Keratinocyte (primary cell): ENCODE measurements around the gene SLFN12.

ENCODE experiments used
- EZH2 ChIP-seq: IDR thresholded peaks from one replicate; pipeline ENCODE4 v1.6.1; 2012; ENCODE audit warnings: inconsistent platforms, mild to moderate bottlenecking, low read length, moderate library complexity
- TF ChIP-seq, protein P1 (sequence below), 3 experiments: IDR thresholded peaks in 1 of 3; conservative IDR thresholded peaks in 1 of 3; optimal IDR thresholded peaks in 1 of 3; 2 replicates in 2 of 3; 3 replicates in 1 of 3; pipeline versions ENCODE3 to v1.5.1; 2011; ENCODE audit warnings: low read length in 3 of 3, mild to moderate bottlenecking in 3 of 3, moderate library complexity in 2 of 3, control low read depth in 1 of 3, inconsistent platforms in 1 of 3; ENCODE audit not compliant: insufficient read depth in 2 of 3; ENCODE audit errors: extremely low read depth in 1 of 3

- TF ChIP-seq, protein P1, sequence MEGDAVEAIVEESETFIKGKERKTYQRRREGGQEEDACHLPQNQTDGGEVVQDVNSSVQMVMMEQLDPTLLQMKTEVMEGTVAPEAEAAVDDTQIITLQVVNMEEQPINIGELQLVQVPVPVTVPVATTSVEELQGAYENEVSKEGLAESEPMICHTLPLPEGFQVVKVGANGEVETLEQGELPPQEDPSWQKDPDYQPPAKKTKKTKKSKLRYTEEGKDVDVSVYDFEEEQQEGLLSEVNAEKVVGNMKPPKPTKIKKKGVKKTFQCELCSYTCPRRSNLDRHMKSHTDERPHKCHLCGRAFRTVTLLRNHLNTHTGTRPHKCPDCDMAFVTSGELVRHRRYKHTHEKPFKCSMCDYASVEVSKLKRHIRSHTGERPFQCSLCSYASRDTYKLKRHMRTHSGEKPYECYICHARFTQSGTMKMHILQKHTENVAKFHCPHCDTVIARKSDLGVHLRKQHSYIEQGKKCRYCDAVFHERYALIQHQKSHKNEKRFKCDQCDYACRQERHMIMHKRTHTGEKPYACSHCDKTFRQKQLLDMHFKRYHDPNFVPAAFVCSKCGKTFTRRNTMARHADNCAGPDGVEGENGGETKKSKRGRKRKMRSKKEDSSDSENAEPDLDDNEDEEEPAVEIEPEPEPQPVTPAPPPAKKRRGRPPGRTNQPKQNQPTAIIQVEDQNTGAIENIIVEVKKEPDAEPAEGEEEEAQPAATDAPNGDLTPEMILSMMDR (optimal IDR thresholded peaks at IDR 0.05 in 1 of 3, IDR thresholded peaks at IDR 0.05 in 1 of 3, conservative IDR thresholded peaks at IDR 0.05 in 1 of 3; ENCODE audit: extremely low read depth in 1 of 3, insufficient read depth in 2 of 3, low read length in 3 of 3), result no peak
- TF ChIP-seq EZH2, result no peak
These were observed 4.1 kb downstream of the SLFN12 start for GRCh38 chr17:35428229-35428628.
